NCI-H345 (cell line): ENCODE measurements around the gene WBP1.
"Not testable (repeated sequence)": the region's sequence is repeated elsewhere in the genome, so short reads cannot be mapped to it uniquely, and the experiment has no call there.

Source experiments
- DNase-seq: peaks from one replicate; lab custom pipeline; 2025; lab: John Stamatoyannopoulos, UW

Gene WBP1

GRCh38 chr2:74458132-74458937 lies at the start of gene WBP1:
Gene WBP1 (plus strand): TSS chr2:74458438. CDS start chr2:74458603, 165 bp downstream.
- peak; percentile 100 for DNase-seq

- DNase-seq = no peak
Measured at GRCh38 chr2:74413001-74413698, 45.1 kb upstream of the WBP1 start.

- peak; percentile 35 for DNase-seq
Measured at GRCh38 chr2:74414441-74414840, 43.8 kb upstream of the WBP1 start.

- DNase-seq = no peak
Measured at GRCh38 chr2:74414881-74415761, 43.1 kb upstream of the WBP1 start.

- no peak for DNase-seq
Measured at GRCh38 chr2:74415762-74416395, 42.4 kb upstream of the WBP1 start.

GRCh38 chr2:74416778-74417177 lies 41.5 kb upstream of the WBP1 start:
- DNase-seq = no peak

- no peak for DNase-seq
Measured at GRCh38 chr2:74417197-74417596, 41.0 kb upstream of the WBP1 start.

GRCh38 chr2:74417763-74418162 lies 40.5 kb upstream of the WBP1 start:
- DNase-seq = no peak

- DNase-seq = no peak
Measured at GRCh38 chr2:74418312-74418711, 39.9 kb upstream of the WBP1 start.

- DNase-seq = no peak
Measured at GRCh38 chr2:74419345-74419744, 38.9 kb upstream of the WBP1 start.

GRCh38 chr2:74420006-74420405 lies 38.2 kb upstream of the WBP1 start:
- no peak for DNase-seq

GRCh38 chr2:74420443-74421103 lies 37.7 kb upstream of the WBP1 start:
- not testable (repeated sequence) for DNase-seq

GRCh38 chr2:74421221-74421870 lies 36.9 kb upstream of the WBP1 start, which contains the start of the genes C2orf81 and WDR54:
Gene C2orf81 (minus strand): TSS chr2:74421619. CDS start chr2:74421560, 59 bp downstream.
Gene WDR54 (plus strand): TSS chr2:74421730. CDS start chr2:74422154, 424 bp downstream.
- peak; percentile 95 for DNase-seq

- no peak for DNase-seq
Measured at GRCh38 chr2:74423231-74424095, 34.8 kb upstream of the WBP1 start.

GRCh38 chr2:74424139-74424992 lies 33.9 kb upstream of the WBP1 start:
- no peak for DNase-seq

- DNase-seq = no peak
Measured at GRCh38 chr2:74424995-74425406, 33.2 kb upstream of the WBP1 start.

- no peak for DNase-seq
Measured at GRCh38 chr2:74425523-74425922, 32.7 kb upstream of the WBP1 start.

- DNase-seq = no peak
Measured at GRCh38 chr2:74426181-74426758, 32.0 kb upstream of the WBP1 start.
